Neural crest cell (in vitro differentiated cells): ENCODE measurements around the gene PCMT1. TPM values are rescaled to one million over a fixed set of nuclear protein-coding genes. Genes with fewer than 3 reads are reported as not detected.

ENCODE experiments used
- DNase-seq: peaks from one replicate; pipeline ENCODE4 v3.0.0; 2021; ENCODE audit warnings: low read depth, mixed read lengths, low spot score
- H3K27ac Mint-ChIP-seq: one replicate; pipeline ENCODE4 v1.8.0; 2021; ENCODE audit warnings: mild to moderate bottlenecking, mixed read lengths; ENCODE audit not compliant: unreplicated experiment
- H3K27me3 Mint-ChIP-seq: 2 replicates; pipeline ENCODE4 v1.8.0; 2021; ENCODE audit warnings: low read depth, mild to moderate bottlenecking, mixed read lengths
- H3K36me3 Mint-ChIP-seq: 2 replicates; pipeline ENCODE4 v1.8.0; 2021; ENCODE audit warnings: low read depth, mild to moderate bottlenecking, mixed read lengths
- H3K4me1 Mint-ChIP-seq: 2 replicates; pipeline ENCODE4 v1.8.0; 2021; ENCODE audit warnings: mixed read lengths
- H3K4me3 Mint-ChIP-seq: one replicate; pipeline ENCODE4 v1.8.0; 2021; ENCODE audit warnings: mild to moderate bottlenecking, mixed read lengths
- H3K9me3 Mint-ChIP-seq: 2 replicates; pipeline ENCODE4 v1.8.0; 2021; ENCODE audit warnings: mixed read lengths
- total RNA-seq: library from RNA; stranded (reverse); gene quantifications from 2 replicates; pipeline ENCODE4 v1.2.1, GENCODE V29; 2021
- TF ChIP-seq, protein P1 (sequence below): fragments of 200-600 bp; sonication (generic); conservative IDR thresholded peaks from 2 replicates; pipeline ENCODE4 v1.5.0; 2021; ENCODE audit warnings: antibody characterized with exemption, mild to moderate bottlenecking

PCMT1 gene
- total RNA-seq, 1 donor from 2014 or later, result 67.4 TPM

- no peak overlapping the region for H3K4me3 Mint-ChIP-seq
- peaks cover 8% of the 10 kb centered on the region for H3K4me1 Mint-ChIP-seq
- DNase-seq, result no peak
- TF ChIP-seq, protein P1, sequence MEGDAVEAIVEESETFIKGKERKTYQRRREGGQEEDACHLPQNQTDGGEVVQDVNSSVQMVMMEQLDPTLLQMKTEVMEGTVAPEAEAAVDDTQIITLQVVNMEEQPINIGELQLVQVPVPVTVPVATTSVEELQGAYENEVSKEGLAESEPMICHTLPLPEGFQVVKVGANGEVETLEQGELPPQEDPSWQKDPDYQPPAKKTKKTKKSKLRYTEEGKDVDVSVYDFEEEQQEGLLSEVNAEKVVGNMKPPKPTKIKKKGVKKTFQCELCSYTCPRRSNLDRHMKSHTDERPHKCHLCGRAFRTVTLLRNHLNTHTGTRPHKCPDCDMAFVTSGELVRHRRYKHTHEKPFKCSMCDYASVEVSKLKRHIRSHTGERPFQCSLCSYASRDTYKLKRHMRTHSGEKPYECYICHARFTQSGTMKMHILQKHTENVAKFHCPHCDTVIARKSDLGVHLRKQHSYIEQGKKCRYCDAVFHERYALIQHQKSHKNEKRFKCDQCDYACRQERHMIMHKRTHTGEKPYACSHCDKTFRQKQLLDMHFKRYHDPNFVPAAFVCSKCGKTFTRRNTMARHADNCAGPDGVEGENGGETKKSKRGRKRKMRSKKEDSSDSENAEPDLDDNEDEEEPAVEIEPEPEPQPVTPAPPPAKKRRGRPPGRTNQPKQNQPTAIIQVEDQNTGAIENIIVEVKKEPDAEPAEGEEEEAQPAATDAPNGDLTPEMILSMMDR, result no peak
- H3K9me3 Mint-ChIP-seq, result no peaks in the 10 kb centered on the region
- H3K27me3 Mint-ChIP-seq, result no peaks in the 10 kb centered on the region
- peaks cover 5% of the 10 kb centered on the region for H3K36me3 Mint-ChIP-seq
- H3K27ac Mint-ChIP-seq, result no peak overlapping the region
Observed at GRCh38 chr6:149854532-149854931, 105.0 kb downstream of the PCMT1 start.

GRCh38 chr6:149855040-149855654 is 105.6 kb downstream of the PCMT1 start:
- no peak overlapping the region for H3K27ac Mint-ChIP-seq
- peaks cover 14% of the 10 kb centered on the region for H3K4me1 Mint-ChIP-seq
- DNase-seq, result no peak
- no peak overlapping the region for H3K4me3 Mint-ChIP-seq
- TF ChIP-seq, protein P1, result no peak
- no peaks in the 10 kb centered on the region for H3K27me3 Mint-ChIP-seq
- no peaks in the 10 kb centered on the region for H3K9me3 Mint-ChIP-seq
- peaks cover 5% of the 10 kb centered on the region for H3K36me3 Mint-ChIP-seq

DNA sequence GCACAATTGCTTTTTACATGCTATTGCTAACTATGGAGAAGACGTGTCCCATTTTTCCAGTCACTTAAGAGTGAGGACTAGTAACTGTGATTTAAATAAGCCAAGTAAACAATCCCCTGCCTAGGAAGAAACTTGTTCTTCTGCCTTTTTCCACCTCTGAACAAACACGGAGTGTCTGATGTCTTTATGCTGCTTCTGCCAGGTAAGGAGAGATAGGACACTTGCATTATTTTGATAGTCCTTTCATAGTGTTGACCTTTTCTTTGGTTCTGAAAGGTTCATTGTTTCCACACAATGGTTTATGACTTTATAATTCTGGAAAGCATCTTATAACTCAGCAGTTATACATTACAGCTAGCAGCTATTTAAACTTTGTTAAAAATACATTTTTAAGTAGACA is 106.2 kb downstream of the PCMT1 start:
- Mint-ChIP-seq H3K4me1 (peaks cover 20% of the 10 kb centered on the region), H3K4me3 (no peak overlapping the region), H3K27ac (no peak overlapping the region), H3K9me3 (no peaks in the 10 kb centered on the region), H3K27me3 (no peaks in the 10 kb centered on the region), H3K36me3 (peaks cover 5% of the 10 kb centered on the region)
- no peak for DNase-seq
- TF ChIP-seq, protein P1, result no peak

DNA sequence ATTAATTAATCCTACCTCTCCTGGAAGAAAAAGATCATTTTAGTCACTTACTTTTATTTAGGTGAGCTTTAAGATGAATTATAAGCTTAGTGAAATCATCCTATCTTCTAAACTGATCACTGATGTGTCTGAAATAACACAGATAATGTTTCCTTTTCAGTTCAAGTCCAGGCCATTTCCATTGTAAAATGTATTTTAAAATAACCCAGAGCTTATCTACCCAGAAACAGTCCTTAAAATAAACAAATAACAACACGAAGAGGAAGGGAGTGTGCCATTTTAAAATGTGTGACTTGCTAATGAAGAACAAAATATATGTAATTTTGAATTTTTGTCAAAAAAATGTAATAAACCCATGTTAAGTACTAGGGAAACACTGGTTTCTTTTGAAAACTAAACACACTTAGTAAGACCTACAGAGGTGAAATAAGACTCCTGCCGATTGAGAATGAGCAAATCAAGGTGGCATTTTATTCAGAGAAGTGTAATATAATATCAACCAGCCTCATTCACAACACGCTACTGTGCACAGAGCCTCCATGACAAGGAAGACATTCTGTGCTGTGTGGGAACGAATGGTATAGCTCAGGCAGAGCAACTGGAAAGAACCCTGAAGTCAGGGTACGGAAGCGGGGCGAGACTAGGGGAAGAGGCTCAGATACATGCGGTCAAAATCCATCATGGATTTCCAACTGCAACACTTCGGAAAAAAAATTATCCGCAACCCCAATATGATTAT is 106.9 kb downstream of the PCMT1 start:
- no peak overlapping the region for H3K27ac Mint-ChIP-seq
- peaks cover 4% of the 10 kb centered on the region for H3K36me3 Mint-ChIP-seq
- no peaks in the 10 kb centered on the region for H3K9me3 Mint-ChIP-seq
- no peak overlapping the region for H3K4me3 Mint-ChIP-seq
- peaks cover 27% of the 10 kb centered on the region for H3K4me1 Mint-ChIP-seq
- H3K27me3 Mint-ChIP-seq, result no peaks in the 10 kb centered on the region
- no peak for DNase-seq
- TF ChIP-seq, protein P1, result no peak

DNA sequence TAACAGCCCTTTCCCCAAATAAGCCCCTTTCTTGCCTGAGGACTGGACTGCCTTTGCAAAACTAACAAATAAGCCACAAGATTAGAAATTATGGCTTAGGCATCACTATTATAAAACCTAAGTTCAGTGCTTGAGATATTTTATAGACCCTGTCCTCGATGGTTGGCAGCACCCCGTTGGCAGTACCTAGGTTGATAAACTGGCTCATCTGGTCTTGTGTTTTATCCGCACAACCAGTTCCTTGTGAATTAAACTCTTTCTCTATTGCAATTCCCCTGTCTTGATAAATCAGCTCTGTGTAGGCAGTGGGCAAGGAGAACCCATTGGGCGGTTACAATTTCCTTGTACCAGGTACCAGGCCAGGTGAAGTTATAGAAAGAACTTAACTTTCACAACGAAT is 108.0 kb downstream of the PCMT1 start:
- H3K4me1 Mint-ChIP-seq, result peaks cover 37% of the 10 kb centered on the region
- TF ChIP-seq, protein P1, result no peak
- no peak for DNase-seq
- no peaks in the 10 kb centered on the region for H3K9me3 Mint-ChIP-seq
- H3K4me3 Mint-ChIP-seq, result no peak overlapping the region
- H3K27ac Mint-ChIP-seq, result no peak overlapping the region
- H3K27me3 Mint-ChIP-seq, result no peaks in the 10 kb centered on the region
- H3K36me3 Mint-ChIP-seq, result no peaks in the 10 kb centered on the region
